ENCODE data around the gene PLCB3.
A peak's percentile ranks its signal among the peaks of the same experiment; 100 is the strongest.

The PLCB3 gene

GRCh38 chr11:64263021-64263946 lies 12.0 kb downstream of the PLCB3 start:
- no peak for TF ChIP-seq CTCF (IDR thresholded peaks at IDR 0.05; ENCODE audit: insufficient read depth, low read depth, low read length, missing control alignments)
- peak; percentile 74 for DNase-seq (ENCODE audit: low read depth)

GRCh38 chr11:64263947-64264317 lies 12.6 kb downstream of the PLCB3 start:
- no peak overlapping the region for H3K4me3 ChIP-seq (ENCODE audit: low read length)
- TF ChIP-seq CTCF (IDR thresholded peaks at IDR 0.05; ENCODE audit: insufficient read depth, low read depth, low read length, missing control alignments), result no peak
- DNase-seq (ENCODE audit: low read depth), result no peak

More at GRCh38 chr11:64263021-64263946, 12.0 kb downstream of the PLCB3 start:
- H3K4me3 ChIP-seq (ENCODE audit: low read length), result no peak overlapping the region

- no peak for TF ChIP-seq CTCF (IDR thresholded peaks at IDR 0.05; ENCODE audit: insufficient read depth, low read depth, low read length, missing control alignments)
- no peak overlapping the region for H3K4me3 ChIP-seq (ENCODE audit: low read length)
- DNase-seq (ENCODE audit: low read depth), result no peak
These were observed 13.1 kb downstream of the PLCB3 start for GRCh38 chr11:64264371-64264852.

- no peak overlapping the region for H3K4me3 ChIP-seq (ENCODE audit: low read length)
- no peak for TF ChIP-seq CTCF (IDR thresholded peaks at IDR 0.05; ENCODE audit: insufficient read depth, low read depth, low read length, missing control alignments)
- no peak for DNase-seq (ENCODE audit: low read depth)
These were observed 14.1 kb downstream of the PLCB3 start for GRCh38 chr11:64265176-64266160.

GRCh38 chr11:64266339-64266738 lies 15.0 kb downstream of the PLCB3 start:
- H3K4me3 ChIP-seq (ENCODE audit: low read length), result no peak overlapping the region
- no peak for TF ChIP-seq CTCF (IDR thresholded peaks at IDR 0.05; ENCODE audit: insufficient read depth, low read depth, low read length, missing control alignments)
- DNase-seq (ENCODE audit: low read depth), result peak; percentile 78

GRCh38 chr11:64267207-64267945 lies 16.0 kb downstream of the PLCB3 start:
- no peak for TF ChIP-seq CTCF (IDR thresholded peaks at IDR 0.05; ENCODE audit: insufficient read depth, low read depth, low read length, missing control alignments)
- no peak for DNase-seq (ENCODE audit: low read depth)
- H3K4me3 ChIP-seq (ENCODE audit: low read length), result no peak overlapping the region

Data from epithelial cell of esophagus (primary cell).